ENCODE measurements around the gene POLD4.
"Not testable (repeated sequence)": the region's sequence is repeated elsewhere in the genome, so short reads cannot be mapped to it uniquely, and the experiment has no call there.

The POLD4 gene

GRCh38 chr11:67351275-67352005, 1.9 kb downstream of the POLD4 start:
- peak; percentile 34 for DNase-seq

- no peak for DNase-seq
Observed at GRCh38 chr11:67349928-67350465, 3.3 kb downstream of the POLD4 start.

GRCh38 chr11:67349457-67349856, 3.9 kb downstream of the POLD4 start:
- no peak for DNase-seq

GRCh38 chr11:67349036-67349435, 4.3 kb downstream of the POLD4 start:
- DNase-seq, result no peak

GRCh38 chr11:67347964-67348749, 5.2 kb downstream of the POLD4 start:
- DNase-seq, result no peak

- no peak for DNase-seq
Observed at GRCh38 chr11:67345920-67346819, 7.2 kb downstream of the POLD4 start.

GRCh38 chr11:67345247-67345919, 8.0 kb downstream of the POLD4 start:
- no peak for DNase-seq

- DNase-seq, result no peak
Observed at GRCh38 chr11:67344264-67344663, 9.1 kb downstream of the POLD4 start.

- DNase-seq, result no peak
Observed at GRCh38 chr11:67337257-67337656, 16.1 kb downstream of the POLD4 start.

- DNase-seq, result no peak
Observed at GRCh38 chr11:67332081-67332691, 21.2 kb downstream of the POLD4 start.

- no peak for DNase-seq
Observed at GRCh38 chr11:67323526-67323925, 29.8 kb downstream of the POLD4 start.

GRCh38 chr11:67322049-67322448, 31.3 kb downstream of the POLD4 start:
- DNase-seq, result no peak

GRCh38 chr11:67321313-67321871, 32.0 kb downstream of the POLD4 start:
- DNase-seq, result no peak

- no peak for DNase-seq
Observed at GRCh38 chr11:67320691-67321090, 32.7 kb downstream of the POLD4 start.

GRCh38 chr11:67320011-67320410, 33.3 kb downstream of the POLD4 start:
- no peak for DNase-seq

GRCh38 chr11:67318876-67319275, 34.5 kb downstream of the POLD4 start:
- DNase-seq, result not testable (repeated sequence)

GRCh38 chr11:67317888-67318555, 35.3 kb downstream of the POLD4 start:
- no peak for DNase-seq

GRCh38 chr11:67317205-67317887, 36.0 kb downstream of the POLD4 start:
- DNase-seq, result peak; percentile 78

- no peak for DNase-seq
Observed at GRCh38 chr11:67316882-67317204, 36.5 kb downstream of the POLD4 start.

GRCh38 chr11:67315325-67315909, 37.9 kb downstream of the POLD4 start:
- DNase-seq, result no peak

All from NCI-H1436 treated with DMSO at 0.1 percent for 48 hours (cell line).